Natural killer cell (primary cell): ENCODE data around the gene CETN1. TPM values are rescaled to one million over a fixed set of nuclear protein-coding genes. Genes with fewer than 3 reads are reported as not detected.
A peak's percentile ranks its signal among the peaks of the same experiment; 100 is the strongest.

Experiments used
- ATAC-seq, 3 donors: fragments of 150-1000 bp in 2 of 3; fragments of 200-7000 bp in 1 of 3; cut with Tn5 transposase; 1 replicate in 1 of 3; 2 replicates in 2 of 3; pipeline ENCODE4 v1.10.0; 2021; ENCODE audit warnings: mild to moderate bottlenecking in 2 of 3, moderate library complexity in 2 of 3
- DNase-seq, 2 donors: peaks; one replicate each; pipeline versions ENCODE4 v3.0.0 to v3.0.0-alpha.2; 2013 to 2021; ENCODE audit warnings: mixed read lengths in 1 of 2
- H3K27ac ChIP-seq: one replicate; pipeline ENCODE4 v1.5.1; 2013; ENCODE audit warnings: mild to moderate bottlenecking, low read length
- H3K27me3 ChIP-seq: one replicate; pipeline ENCODE4 v1.6.1; 2013; ENCODE audit warnings: low read length; ENCODE audit not compliant: control insufficient read depth, insufficient read depth
- H3K36me3 ChIP-seq: one replicate; pipeline ENCODE4 v1.6.1; 2013; ENCODE audit warnings: low read length; ENCODE audit not compliant: control insufficient read depth, insufficient read depth
- H3K4me1 ChIP-seq: one replicate; pipeline ENCODE4 v1.6.1; 2013; ENCODE audit warnings: low read length; ENCODE audit not compliant: control insufficient read depth, insufficient read depth
- H3K4me3 ChIP-seq: one replicate; pipeline ENCODE4 v1.5.1; 2013; ENCODE audit warnings: low read length
- H3K9me3 ChIP-seq: one replicate; pipeline ENCODE4 v1.6.1; 2013; ENCODE audit warnings: low read length; ENCODE audit not compliant: control insufficient read depth, insufficient read depth
- H3K27ac Mint-ChIP-seq, 2 donors: one replicate each; pipeline ENCODE4 v1.8.0; 2022; ENCODE audit warnings: mild to moderate bottlenecking in 2 of 2, mixed read lengths in 2 of 2, moderate library complexity in 1 of 2
- H3K27me3 Mint-ChIP-seq, 2 donors: one replicate each; pipeline ENCODE4 v1.8.0; 2022; ENCODE audit warnings: low read depth in 2 of 2, mixed read lengths in 2 of 2
- H3K36me3 Mint-ChIP-seq: one replicate; pipeline ENCODE4 v1.8.0; 2022; ENCODE audit warnings: mixed read lengths
- H3K4me1 Mint-ChIP-seq, 2 donors: one replicate each; pipeline ENCODE4 v1.8.0; 2022; ENCODE audit warnings: mixed read lengths in 2 of 2
- H3K4me3 Mint-ChIP-seq: one replicate; pipeline ENCODE4 v1.8.0; 2022; ENCODE audit warnings: mild to moderate bottlenecking, moderate library complexity, mixed read lengths
- H3K9me3 Mint-ChIP-seq, 2 donors: one replicate each; pipeline ENCODE4 v1.8.0; 2022; ENCODE audit warnings: mixed read lengths in 2 of 2
- WGBS: methylation state at CpG from one replicate; pipeline ENCODE4 v1.1.7; 2013; ENCODE audit warnings: missing lambda C conversion rate; ENCODE audit not compliant: insufficient coverage; 5-methylcytosine and 5-hydroxymethylcytosine counted together
- intact Hi-C: fragments of 100-400 bp; cut with micrococcal nuclease; formaldehyde crosslinking; loops from one replicate; pipeline ENCODE4 v1.14.2; 2022
- total RNA-seq, 4 donors: library from RNA; stranded (reverse); fragments of 120-200 nt in 1 of 4; gene quantifications; one replicate each; pipeline versions ENCODE4 v1.2.3 to v1.2.4, GENCODE V29; 2013 to 2022
- TF ChIP-seq, protein P1 (sequence below): fragments of 200-600 bp; IDR thresholded peaks from one replicate; pipeline ENCODE4 v1.8.0; 2022; ENCODE audit warnings: antibody characterized with exemption

The CETN1 gene
- total RNA-seq, 3 donors from 2014 or later (not counting 1 experiment from before 2014, with no cell fraction given), result not detected

DNA sequence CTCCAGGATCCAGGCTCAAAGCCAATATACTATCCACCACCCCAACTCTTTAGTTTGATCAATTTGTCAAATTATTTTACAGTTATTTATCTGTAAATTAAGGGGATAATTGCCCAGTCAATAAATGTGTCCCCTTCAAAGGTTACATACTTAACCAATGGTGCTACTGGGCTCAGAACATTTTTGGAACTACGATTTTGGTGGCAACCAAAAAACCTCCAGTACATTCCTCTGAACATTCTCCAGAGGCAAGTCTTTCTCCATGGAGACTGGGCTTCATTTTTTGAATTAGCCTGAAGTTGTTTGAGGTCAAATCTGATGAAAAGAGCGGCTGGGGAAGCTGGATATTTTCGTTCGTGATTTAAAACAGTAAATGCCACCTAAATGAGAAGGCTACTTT lies 14.9 kb downstream of the CETN1 start:
- Mint-ChIP-seq H3K27me3 (peaks cover 18 to 28% of the 10 kb centered on the region in 2 donors), H3K4me1 (peaks cover 0 to 4% of the 10 kb centered on the region in 2 donors), H3K27ac (peak overlapping the region in 1 of 2 donors; percentile 16), H3K9me3 (peaks cover 0 to 3% of the 10 kb centered on the region in 2 donors), H3K36me3 (no peaks in the 10 kb centered on the region), H3K4me3 (no peak overlapping the region)
- Histone ChIP-seq H3K4me1 (peaks cover 11% of the 10 kb centered on the region), H3K4me3 (no peak overlapping the region), H3K27ac (no peak overlapping the region), H3K9me3 (peaks cover 7% of the 10 kb centered on the region), H3K27me3 (peaks cover 8% of the 10 kb centered on the region), H3K36me3 (no peaks in the 10 kb centered on the region)
- TF ChIP-seq, protein P1, sequence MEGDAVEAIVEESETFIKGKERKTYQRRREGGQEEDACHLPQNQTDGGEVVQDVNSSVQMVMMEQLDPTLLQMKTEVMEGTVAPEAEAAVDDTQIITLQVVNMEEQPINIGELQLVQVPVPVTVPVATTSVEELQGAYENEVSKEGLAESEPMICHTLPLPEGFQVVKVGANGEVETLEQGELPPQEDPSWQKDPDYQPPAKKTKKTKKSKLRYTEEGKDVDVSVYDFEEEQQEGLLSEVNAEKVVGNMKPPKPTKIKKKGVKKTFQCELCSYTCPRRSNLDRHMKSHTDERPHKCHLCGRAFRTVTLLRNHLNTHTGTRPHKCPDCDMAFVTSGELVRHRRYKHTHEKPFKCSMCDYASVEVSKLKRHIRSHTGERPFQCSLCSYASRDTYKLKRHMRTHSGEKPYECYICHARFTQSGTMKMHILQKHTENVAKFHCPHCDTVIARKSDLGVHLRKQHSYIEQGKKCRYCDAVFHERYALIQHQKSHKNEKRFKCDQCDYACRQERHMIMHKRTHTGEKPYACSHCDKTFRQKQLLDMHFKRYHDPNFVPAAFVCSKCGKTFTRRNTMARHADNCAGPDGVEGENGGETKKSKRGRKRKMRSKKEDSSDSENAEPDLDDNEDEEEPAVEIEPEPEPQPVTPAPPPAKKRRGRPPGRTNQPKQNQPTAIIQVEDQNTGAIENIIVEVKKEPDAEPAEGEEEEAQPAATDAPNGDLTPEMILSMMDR, result no peak
- ATAC-seq (no peak), DNase-seq (no peak)
- intact Hi-C loops, result no loop called here
- 75% methylated on average over 4 of the region's 4 CpGs for WGBS

DNA sequence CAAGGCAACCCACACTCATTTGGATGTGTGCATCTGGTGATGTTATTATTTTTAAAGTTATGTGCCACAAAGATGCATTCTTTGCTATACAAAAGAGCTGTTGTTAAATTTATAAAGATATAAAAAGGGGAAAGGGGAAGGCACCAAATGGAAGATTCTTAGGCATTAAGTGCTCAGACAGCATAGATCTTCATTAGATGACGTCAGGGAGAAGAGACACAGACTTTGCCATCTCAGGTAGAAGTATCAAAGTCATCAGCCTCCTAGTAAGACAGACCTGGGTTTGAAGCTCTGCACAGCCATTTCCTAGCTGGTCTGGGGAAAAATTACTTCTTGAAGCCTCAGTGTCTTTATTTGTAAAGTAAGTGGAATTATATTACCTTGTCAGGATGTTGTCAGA lies 15.4 kb downstream of the CETN1 start:
- Mint-ChIP-seq H3K4me1 (peaks cover 0 to 4% of the 10 kb centered on the region in 2 donors), H3K27me3 (peaks cover 21 to 28% of the 10 kb centered on the region in 2 donors), H3K27ac (peak overlapping the region in 1 of 2 donors; percentile 16), H3K36me3 (no peaks in the 10 kb centered on the region), H3K9me3 (peaks cover 0 to 3% of the 10 kb centered on the region in 2 donors), H3K4me3 (no peak overlapping the region)
- H3K36me3 ChIP-seq, result no peaks in the 10 kb centered on the region
- H3K27ac ChIP-seq, result no peak overlapping the region
- H3K9me3 ChIP-seq, result peaks cover 7% of the 10 kb centered on the region
- TF ChIP-seq, protein P1, result no peak
- peaks cover 11% of the 10 kb centered on the region for H3K4me1 ChIP-seq
- WGBS, result 80% methylated on average over 1 of the region's 1 CpG
- DNase-seq (no peak), ATAC-seq (no peak)
- H3K27me3 ChIP-seq, result peaks cover 8% of the 10 kb centered on the region
- H3K4me3 ChIP-seq, result no peak overlapping the region
- intact Hi-C loops, result no loop called here

DNA sequence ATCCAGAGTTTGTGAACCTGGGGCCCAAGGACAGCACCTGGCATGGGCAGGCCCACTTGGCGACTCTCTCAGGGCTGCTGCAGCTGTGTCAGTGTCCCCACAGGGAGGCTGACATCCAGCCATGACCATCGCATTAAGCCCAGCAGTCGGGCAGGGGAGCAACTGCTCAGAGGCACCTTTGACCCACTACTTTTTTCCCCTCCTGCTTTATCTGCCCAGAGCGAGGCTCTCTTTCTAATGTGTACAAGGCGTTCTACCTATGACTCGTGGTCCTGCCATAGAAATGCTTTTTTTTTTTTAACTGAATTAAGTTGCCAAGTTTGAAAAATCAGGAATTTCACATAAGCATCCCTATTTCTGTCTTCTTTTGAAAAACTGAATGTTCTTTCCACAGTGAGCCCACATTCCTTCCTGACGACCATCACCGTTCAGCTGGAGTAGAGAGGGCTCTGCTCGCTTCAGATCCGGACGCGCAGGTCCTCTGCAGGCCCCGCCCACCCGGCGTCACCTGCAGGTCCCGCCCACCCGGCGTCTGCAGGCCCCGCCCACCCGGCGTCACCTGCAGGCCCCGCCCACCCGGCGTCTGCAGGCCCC lies 16.2 kb downstream of the CETN1 start:
- Mint-ChIP-seq H3K9me3 (peaks cover 0 to 3% of the 10 kb centered on the region in 2 donors), H3K27me3 (peaks cover 21 to 28% of the 10 kb centered on the region in 2 donors), H3K36me3 (no peaks in the 10 kb centered on the region), H3K27ac (no peak overlapping the region), H3K4me1 (peaks cover 0 to 4% of the 10 kb centered on the region in 2 donors), H3K4me3 (peak overlapping the region; percentile 14)
- intact Hi-C loops, result no loop called here
- no peaks in the 10 kb centered on the region for H3K36me3 ChIP-seq
- H3K27ac ChIP-seq, result no peak overlapping the region
- peak; percentile 67 to 75 (median 73) for ATAC-seq
- no peak overlapping the region for H3K4me3 ChIP-seq
- peaks cover 11% of the 10 kb centered on the region for H3K4me1 ChIP-seq
- WGBS, result 31% methylated on average over 18 of the region's 24 CpGs
- TF ChIP-seq, protein P1, result no peak
- H3K27me3 ChIP-seq, result peaks cover 8% of the 10 kb centered on the region
- H3K9me3 ChIP-seq, result peaks cover 7% of the 10 kb centered on the region
- DNase-seq, result peak in 1 of 2 donors; percentile 82

DNA sequence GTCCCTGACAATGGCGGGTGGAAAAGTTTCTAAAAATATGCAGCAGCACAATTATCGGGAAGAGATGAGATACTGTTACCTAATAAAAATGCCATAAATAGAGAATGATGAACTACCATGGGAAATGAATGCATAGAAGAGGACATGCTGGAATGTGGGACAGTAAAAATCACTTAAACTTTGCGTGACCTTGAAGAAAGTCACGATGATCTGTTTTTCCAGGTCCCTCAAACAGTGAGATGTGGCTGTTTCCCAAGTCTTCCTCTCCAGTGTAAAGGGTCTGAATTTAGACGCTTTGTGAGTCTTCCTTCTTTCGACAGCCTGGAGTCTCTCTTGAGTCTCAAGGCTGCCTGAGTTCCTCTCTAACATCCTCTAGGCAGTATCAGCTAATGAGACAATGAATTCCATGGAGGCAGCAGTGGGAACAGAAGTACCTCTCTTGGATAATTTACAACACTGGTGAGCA lies 18.0 kb downstream of the CETN1 start:
- H3K27me3 Mint-ChIP-seq, result peaks cover 21 to 27% of the 10 kb centered on the region in 2 donors
- no peak overlapping the region for H3K4me3 Mint-ChIP-seq
- no peak for ATAC-seq
- Histone ChIP-seq H3K9me3 (peaks cover 7% of the 10 kb centered on the region), H3K27ac (no peak overlapping the region), H3K4me1 (peaks cover 11% of the 10 kb centered on the region), H3K36me3 (no peaks in the 10 kb centered on the region), H3K27me3 (peaks cover 8% of the 10 kb centered on the region), H3K4me3 (no peak overlapping the region)
- no peak for DNase-seq
- 74% methylated on average over 5 of the region's 6 CpGs for WGBS
- H3K4me1 Mint-ChIP-seq, result peaks cover 0 to 4% of the 10 kb centered on the region in 2 donors
- TF ChIP-seq, protein P1, result no peak
- no peaks in the 10 kb centered on the region for H3K36me3 Mint-ChIP-seq
- intact Hi-C loops, result no loop called here
- H3K27ac Mint-ChIP-seq, result no peak overlapping the region
- no peaks in the 10 kb centered on the region for H3K9me3 Mint-ChIP-seq
